Calu3 (cell line): Measurements from ENCODE around the gene MXRA7. TPM values are rescaled to one million over a fixed set of nuclear protein-coding genes. Genes with fewer than 3 reads are reported as not detected.
A peak's percentile ranks its signal among the peaks of the same experiment; 100 is the strongest.

ENCODE experiments used
- BruUV-seq: library from RNA; stranded (reverse); fragments of 400-500 nt; replicated peaks from 2 replicates; lab custom pipeline; 2021; lab: Mats Ljungman, UMichigan
- CTCF ChIA-PET: fragments of 300-600 bp; sonication (Branson Sonifier 250); formaldehyde crosslinking; loops from one replicate; lab custom pipeline; 2022; ENCODE audit warnings: antibody characterized with exemption; lab: Charles Lee
- DNase-seq: peaks from one replicate; pipeline ENCODE4 v3.0.0; 2022
- H3K27ac Mint-ChIP-seq: one replicate; pipeline ENCODE4 v1.8.0; 2022; ENCODE audit warnings: mixed read lengths; ENCODE audit not compliant: unreplicated experiment
- H3K27me3 Mint-ChIP-seq: one replicate; pipeline ENCODE4 v1.8.0; 2022; ENCODE audit warnings: mixed read lengths; ENCODE audit not compliant: unreplicated experiment
- H3K36me3 Mint-ChIP-seq: one replicate; pipeline ENCODE4 v1.8.0; 2022; ENCODE audit warnings: mild to moderate bottlenecking, moderate library complexity, mixed read lengths; ENCODE audit not compliant: insufficient read depth, unreplicated experiment
- H3K4me1 Mint-ChIP-seq: one replicate; pipeline ENCODE4 v1.8.0; 2022; ENCODE audit warnings: mild to moderate bottlenecking, low read depth, mixed read lengths; ENCODE audit not compliant: unreplicated experiment
- H3K4me3 Mint-ChIP-seq: one replicate; pipeline ENCODE4 v1.8.0; 2022; ENCODE audit warnings: mild to moderate bottlenecking, low read depth, moderate library complexity, mixed read lengths; ENCODE audit not compliant: unreplicated experiment
- H3K9me3 Mint-ChIP-seq: one replicate; pipeline ENCODE4 v1.8.0; 2022; ENCODE audit warnings: low read depth, mixed read lengths; ENCODE audit not compliant: unreplicated experiment
- intact Hi-C: fragments of 100-400 bp; cut with micrococcal nuclease; formaldehyde crosslinking; loops from one replicate; pipeline ENCODE4 v1.10.0; 2022; ENCODE audit not compliant: unreplicated experiment
- total RNA-seq: library from RNA; stranded (reverse); gene quantifications from 2 replicates; pipeline ENCODE4 v1.2.3, GENCODE V29; 2022
- TF ChIP-seq, protein P1 (sequence below): fragments of 200-600 bp; IDR thresholded peaks from one replicate; pipeline ENCODE4 v1.8.0; 2022; ENCODE audit warnings: antibody characterized with exemption; ENCODE audit not compliant: unreplicated experiment

The MXRA7 gene
- total RNA-seq, 1 experiment from 2014 or later, result 9.9 TPM

DNA sequence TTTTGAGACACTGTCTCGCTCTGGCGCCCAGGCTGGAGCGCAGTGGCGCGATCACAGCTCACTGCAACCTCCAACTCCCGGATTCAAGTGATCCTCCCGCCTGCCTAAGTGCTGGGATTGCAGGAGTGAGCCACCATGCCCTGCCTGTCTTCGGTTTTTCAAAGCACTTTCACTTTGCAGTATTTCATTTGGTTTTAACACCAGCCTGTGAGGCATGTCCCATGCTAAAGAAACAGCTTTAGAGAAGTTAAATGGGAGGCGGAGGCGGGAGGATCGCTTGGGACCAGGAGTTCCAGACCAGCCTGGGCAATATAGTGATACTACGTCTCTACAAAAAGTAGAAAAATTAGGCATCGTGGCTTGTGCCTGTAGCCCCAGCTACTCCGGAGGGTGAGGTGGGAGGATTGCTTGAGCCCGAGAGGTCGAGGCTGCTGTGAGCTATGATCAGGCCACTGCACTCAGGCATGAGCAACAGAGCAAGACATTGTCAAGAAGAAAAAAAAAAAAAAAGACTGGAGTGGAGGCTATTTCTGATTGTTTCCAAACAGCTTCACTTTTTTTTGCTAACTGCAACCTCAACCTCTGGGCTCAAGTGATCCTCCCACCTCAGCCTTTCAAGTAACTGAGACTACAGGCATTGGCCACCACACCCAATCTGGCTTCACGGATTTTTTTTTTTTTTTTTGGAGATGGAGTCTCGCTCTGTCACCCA lies 17.1 kb upstream of the MXRA7 start:
- Mint-ChIP-seq H3K9me3 (no peaks in the 10 kb centered on the region), H3K4me1 (peaks cover 7% of the 10 kb centered on the region), H3K27me3 (no peaks in the 10 kb centered on the region), H3K4me3 (peak overlapping the region; percentile 81), H3K36me3 (peaks cover 91% of the 10 kb centered on the region), H3K27ac (peak overlapping the region; percentile 77)
- TF ChIP-seq, protein P1, sequence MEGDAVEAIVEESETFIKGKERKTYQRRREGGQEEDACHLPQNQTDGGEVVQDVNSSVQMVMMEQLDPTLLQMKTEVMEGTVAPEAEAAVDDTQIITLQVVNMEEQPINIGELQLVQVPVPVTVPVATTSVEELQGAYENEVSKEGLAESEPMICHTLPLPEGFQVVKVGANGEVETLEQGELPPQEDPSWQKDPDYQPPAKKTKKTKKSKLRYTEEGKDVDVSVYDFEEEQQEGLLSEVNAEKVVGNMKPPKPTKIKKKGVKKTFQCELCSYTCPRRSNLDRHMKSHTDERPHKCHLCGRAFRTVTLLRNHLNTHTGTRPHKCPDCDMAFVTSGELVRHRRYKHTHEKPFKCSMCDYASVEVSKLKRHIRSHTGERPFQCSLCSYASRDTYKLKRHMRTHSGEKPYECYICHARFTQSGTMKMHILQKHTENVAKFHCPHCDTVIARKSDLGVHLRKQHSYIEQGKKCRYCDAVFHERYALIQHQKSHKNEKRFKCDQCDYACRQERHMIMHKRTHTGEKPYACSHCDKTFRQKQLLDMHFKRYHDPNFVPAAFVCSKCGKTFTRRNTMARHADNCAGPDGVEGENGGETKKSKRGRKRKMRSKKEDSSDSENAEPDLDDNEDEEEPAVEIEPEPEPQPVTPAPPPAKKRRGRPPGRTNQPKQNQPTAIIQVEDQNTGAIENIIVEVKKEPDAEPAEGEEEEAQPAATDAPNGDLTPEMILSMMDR, result no peak
- no TSS peak for BruUV-seq
- DNase-seq, result no peak
- CTCF ChIA-PET, result interaction anchor here (0.7 to 1.0 kb wide), 3 partner anchors 111 to 338 kb away, joined by 3 to 4 read pairs (median 3); no protein-coding TSS in a partner anchor
- intact Hi-C loops, result no loop called here

DNA sequence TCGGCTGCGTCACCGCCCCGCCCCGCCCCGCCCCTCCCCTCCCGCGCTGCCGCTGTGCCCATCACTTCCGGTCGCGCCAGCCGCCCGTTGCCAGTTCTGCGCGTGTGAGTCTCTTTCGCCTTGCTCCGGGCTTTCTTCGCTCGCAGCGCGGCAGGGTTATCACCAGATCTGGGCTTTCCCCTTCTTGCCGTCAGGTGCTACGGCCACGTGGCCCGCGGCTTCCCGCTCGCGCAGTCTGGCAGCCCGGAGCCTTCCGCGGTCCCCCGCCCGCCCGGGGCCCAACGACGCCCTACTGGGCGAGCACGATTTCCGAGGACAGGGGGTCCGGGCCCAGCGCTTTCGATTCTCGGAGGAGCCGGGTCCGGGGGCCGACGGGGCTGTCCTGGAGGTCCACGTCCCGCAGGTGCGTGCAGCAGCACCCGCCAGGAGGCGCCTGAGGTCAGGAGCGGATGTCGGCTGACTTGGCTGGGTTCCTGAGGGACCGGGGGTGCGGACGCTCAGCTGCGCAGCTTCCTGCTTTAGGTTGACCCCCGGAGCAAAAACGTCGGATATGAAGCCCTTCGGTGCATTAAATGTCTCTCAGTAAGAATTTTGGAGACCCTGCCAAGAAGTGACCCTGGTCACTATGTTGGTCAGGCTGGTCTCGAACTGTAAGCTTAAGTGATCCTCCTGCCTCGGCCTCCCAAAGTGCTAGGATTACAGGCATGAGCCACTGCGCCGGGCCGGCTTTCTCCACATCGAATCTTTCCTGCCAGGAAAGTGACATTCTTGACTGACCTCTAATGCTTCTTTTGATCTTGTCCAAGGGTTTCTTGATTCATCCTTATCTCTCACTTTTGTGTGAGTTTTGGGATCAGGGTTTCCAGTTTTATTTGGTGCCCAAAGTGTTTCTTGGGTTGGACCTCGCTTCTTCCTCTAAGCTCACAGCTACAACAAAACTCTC lies 16.3 kb upstream of the MXRA7 start, which contains the start of gene METTL23:
METTL23 (plus strand) TSS at position 64 of the 943 bp plus-strand sequence. CDS start 2,872 bp downstream, outside the sequence.
- CTCF ChIA-PET, result interaction anchor here (0.7 to 1.0 kb wide), 3 partner anchors 197 to 888 kb away, joined by 3 to 4 read pairs (median 3); no protein-coding TSS in a partner anchor
- H3K36me3 Mint-ChIP-seq, result peaks cover 88% of the 10 kb centered on the region
- TSS peak; percentile 65 for BruUV-seq
- no peaks in the 10 kb centered on the region for H3K9me3 Mint-ChIP-seq
- TF ChIP-seq, protein P1, result peak; percentile 79
- intact Hi-C loops, result no loop called here
- H3K4me1 Mint-ChIP-seq, result peaks cover 7% of the 10 kb centered on the region
- DNase-seq, result peak; percentile 86
- H3K27me3 Mint-ChIP-seq, result no peaks in the 10 kb centered on the region
- H3K4me3 Mint-ChIP-seq, result peak within 1 kb of the TSS; percentile 81
- peak within 1 kb of the TSS; percentile 77 for H3K27ac Mint-ChIP-seq

DNA sequence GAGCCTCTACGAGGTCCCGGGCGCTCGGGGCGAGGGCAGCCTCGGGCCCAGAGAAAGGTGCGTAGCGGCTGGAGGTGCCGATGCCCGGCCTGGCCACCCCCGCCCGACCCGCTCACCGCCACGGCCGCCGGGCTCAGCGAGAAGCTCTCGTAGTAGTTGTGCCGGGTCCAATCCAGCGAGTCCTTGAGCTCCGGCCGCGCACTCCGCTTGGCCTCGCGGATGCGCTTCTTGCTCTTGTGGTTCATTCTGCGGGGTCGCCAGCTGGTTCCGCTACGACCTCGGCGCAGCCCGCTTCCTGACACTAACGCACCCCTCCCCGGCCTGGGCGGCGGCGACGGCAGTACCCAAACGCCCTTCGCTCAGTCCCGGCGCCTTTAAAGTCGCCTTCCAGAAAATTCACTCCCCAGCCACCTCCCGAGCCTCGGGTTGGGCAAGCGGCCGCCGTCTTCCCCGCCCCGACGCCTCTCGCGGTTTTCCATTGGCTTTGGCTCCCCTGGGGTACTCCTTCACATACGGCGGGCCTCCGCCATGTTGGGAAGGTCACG lies 15.5 kb upstream of the MXRA7 start, which contains the start of gene JMJD6:
JMJD6 (minus strand) TSS at position 376 of the 545 bp plus-strand sequence; CDS start at position 245, 131 bp downstream.
- Mint-ChIP-seq H3K36me3 (peaks cover 88% of the 10 kb centered on the region), H3K4me3 (peak within 1 kb of the TSS; percentile 81), H3K9me3 (no peaks in the 10 kb centered on the region), H3K27ac (peak within 1 kb of the TSS; percentile 77), H3K27me3 (no peaks in the 10 kb centered on the region), H3K4me1 (peaks cover 7% of the 10 kb centered on the region)
- intact Hi-C loops, result no loop called here
- CTCF ChIA-PET, result no interaction called here
- TF ChIP-seq, protein P1, result no peak
- BruUV-seq, result no TSS peak
- peak; percentile 95 for DNase-seq
